ENCODE measurements around the gene SLC25A42.

DNA sequence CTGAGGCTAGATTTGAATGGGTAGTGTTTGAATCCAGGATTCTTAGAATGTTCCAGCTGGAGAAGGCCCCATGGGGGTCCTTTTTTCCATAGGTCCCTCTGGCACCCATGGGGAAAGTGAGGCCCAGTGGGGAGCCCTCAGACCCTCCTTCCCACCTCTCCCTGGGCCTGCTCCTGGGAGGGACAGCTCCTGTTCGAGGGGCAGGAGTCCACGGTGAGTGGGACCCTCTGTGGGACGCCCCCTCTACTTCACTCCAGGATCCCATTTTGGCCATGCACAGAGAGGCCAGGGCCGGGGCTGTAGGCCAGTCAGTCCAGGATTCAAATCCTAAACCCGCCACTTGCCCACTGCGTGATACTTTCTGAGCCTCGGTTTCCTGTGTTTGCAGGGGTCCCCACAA, 98.7 kb downstream of the SLC25A42 start:
- TF ChIP-seq EZH2 (IDR thresholded peaks at IDR 0.05; ENCODE audit: borderline replicate concordance, low read depth, low read length, severe bottlenecking) (no peak), POLR2AphosphoS5 (IDR thresholded peaks at IDR 0.05; ENCODE audit: insufficient read depth, low read depth, low read length) (no peak), MYC (IDR thresholded peaks at IDR 0.05; ENCODE audit: low read depth, low read length) (no peak), GATA2 (IDR thresholded peaks at IDR 0.05; ENCODE audit: insufficient read depth, insufficient read length, low read depth, low read length) (no peak)
- TF ChIP-seq, protein P1, sequence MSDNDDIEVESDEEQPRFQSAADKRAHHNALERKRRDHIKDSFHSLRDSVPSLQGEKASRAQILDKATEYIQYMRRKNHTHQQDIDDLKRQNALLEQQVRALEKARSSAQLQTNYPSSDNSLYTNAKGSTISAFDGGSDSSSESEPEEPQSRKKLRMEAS (IDR thresholded peaks at IDR 0.05; ENCODE audit: insufficient read depth, insufficient read length) = no peak
- TF ChIP-seq, protein P2, sequence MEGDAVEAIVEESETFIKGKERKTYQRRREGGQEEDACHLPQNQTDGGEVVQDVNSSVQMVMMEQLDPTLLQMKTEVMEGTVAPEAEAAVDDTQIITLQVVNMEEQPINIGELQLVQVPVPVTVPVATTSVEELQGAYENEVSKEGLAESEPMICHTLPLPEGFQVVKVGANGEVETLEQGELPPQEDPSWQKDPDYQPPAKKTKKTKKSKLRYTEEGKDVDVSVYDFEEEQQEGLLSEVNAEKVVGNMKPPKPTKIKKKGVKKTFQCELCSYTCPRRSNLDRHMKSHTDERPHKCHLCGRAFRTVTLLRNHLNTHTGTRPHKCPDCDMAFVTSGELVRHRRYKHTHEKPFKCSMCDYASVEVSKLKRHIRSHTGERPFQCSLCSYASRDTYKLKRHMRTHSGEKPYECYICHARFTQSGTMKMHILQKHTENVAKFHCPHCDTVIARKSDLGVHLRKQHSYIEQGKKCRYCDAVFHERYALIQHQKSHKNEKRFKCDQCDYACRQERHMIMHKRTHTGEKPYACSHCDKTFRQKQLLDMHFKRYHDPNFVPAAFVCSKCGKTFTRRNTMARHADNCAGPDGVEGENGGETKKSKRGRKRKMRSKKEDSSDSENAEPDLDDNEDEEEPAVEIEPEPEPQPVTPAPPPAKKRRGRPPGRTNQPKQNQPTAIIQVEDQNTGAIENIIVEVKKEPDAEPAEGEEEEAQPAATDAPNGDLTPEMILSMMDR (IDR thresholded peaks at IDR 0.05; ENCODE audit: extremely low read depth in 1 of 2, insufficient read depth in 1 of 2, low read depth in 1 of 2, low read length in 2 of 2) = no peak
